ENCODE measurements around the gene DYNLT5. TPM values are rescaled to one million over a fixed set of nuclear protein-coding genes. Genes with fewer than 3 reads are reported as not detected.

Gene DYNLT5
- total RNA-seq (not detected), polyA plus RNA-seq (not detected)

- Histone ChIP-seq H3K36me3 (ENCODE audit: insufficient read depth, low read length) (no peaks in the 10 kb centered on the region), H3K4me1 (ENCODE audit: insufficient read depth, low read length) (no peaks in the 10 kb centered on the region), H3K27ac (ENCODE audit: low read depth, low read length) (no peak within 1 kb of the TSS), H3K9me3 (ENCODE audit: low read length) (no peaks in the 10 kb centered on the region), H3K4me3 (ENCODE audit: low read length) (no peak within 1 kb of the TSS), H3K27me3 (ENCODE audit: insufficient read depth, low read length, poor library complexity, severe bottlenecking) (peaks cover 17% of the 10 kb centered on the region)
- Mint-ChIP-seq H3K27me3 (peaks cover 20 to 69% of the 10 kb centered on the region in 2 donors), H3K4me1 (peaks cover 8 to 14% (median 14%) of the 10 kb centered on the region in 3 donors), H3K27ac (peak within 1 kb of the TSS in 2 of 8 donors; percentile 26 to 72), H3K36me3 (peaks cover 0 to 3% (median 0%) of the 10 kb centered on the region in 3 donors), H3K9me3 (no peaks in the 10 kb centered on the region), H3K4me3 (peak within 1 kb of the TSS in 5 of 7 donors; percentile 18 to 62 (median 24))
- DNase-seq: no peak
- POLR2A ChIA-PET: no interaction called here
- CTCF ChIA-PET: interaction anchor here (0.6 kb wide), 1 partner anchor 14 kb away, joined by 3 read pairs; no protein-coding TSS in a partner anchor
Measured at GRCh38 chr1:66752000-66752592, at the start of gene DYNLT5. DYNLT5 (plus strand) TSS chr1:66752459; CDS start chr1:66754659, 2,200 bp downstream.

DNA sequence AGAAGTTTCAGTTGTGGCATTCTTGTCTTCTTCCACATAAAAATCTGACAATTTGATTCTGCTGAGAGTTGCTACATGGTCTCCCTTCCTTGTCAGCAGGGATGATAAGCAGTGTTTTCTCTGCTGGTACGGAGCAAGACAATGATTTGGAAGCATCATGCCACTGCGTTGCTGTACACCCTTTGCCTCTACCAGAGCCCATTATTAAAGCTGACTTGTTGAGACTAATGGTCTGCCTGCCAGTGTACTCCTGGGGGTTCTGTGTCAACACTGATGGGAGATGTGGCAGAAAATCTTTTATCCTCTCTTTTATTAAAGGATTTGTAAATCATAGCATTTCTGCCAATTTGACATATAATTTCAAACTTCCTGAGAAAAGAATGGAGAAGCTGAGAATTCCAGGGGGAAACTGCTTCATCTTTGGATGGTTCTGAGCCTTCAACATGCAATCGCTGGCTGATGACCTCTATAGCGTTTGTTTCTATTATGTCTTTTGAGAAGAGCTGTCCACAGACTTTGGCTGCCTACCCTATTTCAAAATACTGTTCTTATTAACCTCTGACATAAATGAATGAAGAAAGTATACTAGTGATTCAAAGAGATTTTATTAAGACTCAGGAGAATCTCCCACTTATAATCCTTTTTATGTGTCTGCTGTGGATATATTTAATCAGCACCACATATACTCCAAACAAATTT is 47.9 kb upstream of the DYNLT5 start:
- no peaks in the 10 kb centered on the region for H3K36me3 ChIP-seq (ENCODE audit: insufficient read depth, low read length)
- Mint-ChIP-seq H3K4me1 (no peaks in the 10 kb centered on the region), H3K27ac (no peak overlapping the region), H3K4me3 (no peak overlapping the region), H3K36me3 (no peaks in the 10 kb centered on the region), H3K9me3 (no peaks in the 10 kb centered on the region), H3K27me3 (peaks cover 11 to 52% of the 10 kb centered on the region in 2 donors)
- H3K27ac ChIP-seq (ENCODE audit: low read depth, low read length): no peak overlapping the region
- no peak for DNase-seq
- CTCF ChIA-PET: no interaction called here
- POLR2A ChIA-PET: interaction anchor here (0.7 kb wide), 1 partner anchor 931 kb away, joined by 4 read pairs; no protein-coding TSS in a partner anchor
- no peaks in the 10 kb centered on the region for H3K9me3 ChIP-seq (ENCODE audit: low read length)
- no peak overlapping the region for H3K4me3 ChIP-seq (ENCODE audit: low read length)
- no peaks in the 10 kb centered on the region for H3K4me1 ChIP-seq (ENCODE audit: insufficient read depth, low read length)
- H3K27me3 ChIP-seq (ENCODE audit: insufficient read depth, low read length, poor library complexity, severe bottlenecking): no peaks in the 10 kb centered on the region

GRCh38 chr1:66705110-66705509 is 47.1 kb upstream of the DYNLT5 start:
- CTCF ChIA-PET: no interaction called here
- Histone ChIP-seq H3K27ac (ENCODE audit: low read depth, low read length) (no peak overlapping the region), H3K4me3 (ENCODE audit: low read length) (no peak overlapping the region), H3K27me3 (ENCODE audit: insufficient read depth, low read length, poor library complexity, severe bottlenecking) (no peaks in the 10 kb centered on the region), H3K36me3 (ENCODE audit: insufficient read depth, low read length) (no peaks in the 10 kb centered on the region), H3K4me1 (ENCODE audit: insufficient read depth, low read length) (no peaks in the 10 kb centered on the region), H3K9me3 (ENCODE audit: low read length) (no peaks in the 10 kb centered on the region)
- DNase-seq: no peak
- no peaks in the 10 kb centered on the region for H3K9me3 Mint-ChIP-seq
- POLR2A ChIA-PET: no interaction called here
- peaks cover 10 to 53% of the 10 kb centered on the region in 2 donors for H3K27me3 Mint-ChIP-seq
- no peak overlapping the region for H3K27ac Mint-ChIP-seq
- no peaks in the 10 kb centered on the region for H3K4me1 Mint-ChIP-seq
- no peaks in the 10 kb centered on the region for H3K36me3 Mint-ChIP-seq
- H3K4me3 Mint-ChIP-seq: no peak overlapping the region

DNA sequence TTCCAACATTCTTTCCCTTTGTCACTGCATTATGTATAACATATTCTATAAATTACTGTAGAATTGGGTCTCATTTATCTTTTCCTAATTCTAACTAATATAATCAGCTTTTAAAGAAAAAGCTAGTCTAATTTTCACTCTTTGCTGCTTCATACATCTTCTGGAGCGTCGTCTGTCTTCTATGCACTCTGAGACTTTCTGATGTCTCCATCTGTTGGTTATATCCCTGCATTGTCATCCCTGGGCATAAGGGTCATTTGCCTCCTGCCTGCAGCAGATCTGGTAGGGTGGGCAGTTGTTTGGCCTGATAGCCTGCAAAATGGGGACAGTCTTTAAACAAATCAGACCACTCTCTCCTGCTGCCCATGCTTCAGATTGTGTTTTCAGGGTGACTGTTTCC is 40.8 kb upstream of the DYNLT5 start:
- Mint-ChIP-seq H3K27me3 (peaks cover 5 to 50% of the 10 kb centered on the region in 2 donors), H3K4me1 (no peaks in the 10 kb centered on the region), H3K36me3 (no peaks in the 10 kb centered on the region), H3K9me3 (no peaks in the 10 kb centered on the region), H3K27ac (no peak overlapping the region), H3K4me3 (no peak overlapping the region)
- no peak overlapping the region for H3K27ac ChIP-seq (ENCODE audit: low read depth, low read length)
- CTCF ChIA-PET: interaction anchor here (1.2 kb wide), 1 partner anchor 14 kb away, joined by 3 read pairs; no protein-coding TSS in a partner anchor
- no peak for DNase-seq
- H3K27me3 ChIP-seq (ENCODE audit: insufficient read depth, low read length, poor library complexity, severe bottlenecking): no peaks in the 10 kb centered on the region
- no peaks in the 10 kb centered on the region for H3K4me1 ChIP-seq (ENCODE audit: insufficient read depth, low read length)
- H3K4me3 ChIP-seq (ENCODE audit: low read length): no peak overlapping the region
- H3K9me3 ChIP-seq (ENCODE audit: low read length): no peaks in the 10 kb centered on the region
- POLR2A ChIA-PET: no interaction called here
- no peaks in the 10 kb centered on the region for H3K36me3 ChIP-seq (ENCODE audit: insufficient read depth, low read length)

DNA sequence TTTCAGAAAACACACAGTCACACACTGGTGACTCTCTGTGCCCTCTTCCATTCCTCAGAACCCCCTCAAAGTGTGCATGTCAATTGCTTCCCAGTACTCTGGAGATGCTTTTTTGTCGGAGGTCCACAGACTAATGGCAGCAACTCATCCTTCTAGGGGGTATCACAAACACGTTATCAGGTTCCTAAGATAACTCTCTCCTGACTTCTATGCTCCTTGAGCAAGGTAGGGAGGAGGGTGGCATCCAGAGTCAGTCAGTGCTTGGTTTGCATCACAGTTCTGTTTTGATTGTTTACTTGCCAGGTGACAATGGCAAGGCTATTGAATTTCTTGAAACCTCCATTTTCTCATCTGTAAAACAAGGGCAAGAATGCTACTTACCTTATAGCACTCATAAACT is 39.4 kb upstream of the DYNLT5 start:
- POLR2A ChIA-PET: no interaction called here

GRCh38 chr1:66723985-66724384 is 28.3 kb upstream of the DYNLT5 start:
- peaks cover 0 to under 1% (median 0%) of the 10 kb centered on the region in 5 donors for H3K9me3 Mint-ChIP-seq
- no peak for DNase-seq
- Histone ChIP-seq H3K4me1 (ENCODE audit: insufficient read depth, low read length) (no peaks in the 10 kb centered on the region), H3K9me3 (ENCODE audit: low read length) (no peaks in the 10 kb centered on the region), H3K36me3 (ENCODE audit: insufficient read depth, low read length) (no peaks in the 10 kb centered on the region), H3K4me3 (ENCODE audit: low read length) (no peak overlapping the region), H3K27ac (ENCODE audit: low read depth, low read length) (no peak overlapping the region), H3K27me3 (ENCODE audit: insufficient read depth, low read length, poor library complexity, severe bottlenecking) (no peaks in the 10 kb centered on the region)
- ChIA-PET POLR2A (no interaction called here), CTCF (no interaction called here)
- no peaks in the 10 kb centered on the region for H3K36me3 Mint-ChIP-seq
- peaks cover under 1 to 5% (median 4%) of the 10 kb centered on the region in 3 donors for H3K4me1 Mint-ChIP-seq
- H3K27me3 Mint-ChIP-seq: peaks cover 9 to 42% of the 10 kb centered on the region in 2 donors
- H3K4me3 Mint-ChIP-seq: no peak overlapping the region
- H3K27ac Mint-ChIP-seq: no peak overlapping the region

More for the DNA sequence above, 39.4 kb upstream of the DYNLT5 start:
- Mint-ChIP-seq H3K4me1 (no peaks in the 10 kb centered on the region), H3K27me3 (peaks cover 3 to 46% of the 10 kb centered on the region in 2 donors), H3K27ac (no peak overlapping the region), H3K9me3 (no peaks in the 10 kb centered on the region), H3K4me3 (no peak overlapping the region), H3K36me3 (no peaks in the 10 kb centered on the region)
- no peak for DNase-seq
- H3K4me1 ChIP-seq (ENCODE audit: insufficient read depth, low read length): no peaks in the 10 kb centered on the region
- no peak overlapping the region for H3K4me3 ChIP-seq (ENCODE audit: low read length)
- CTCF ChIA-PET: no interaction called here
- H3K27ac ChIP-seq (ENCODE audit: low read depth, low read length): no peak overlapping the region
- H3K36me3 ChIP-seq (ENCODE audit: insufficient read depth, low read length): no peaks in the 10 kb centered on the region
- H3K9me3 ChIP-seq (ENCODE audit: low read length): no peaks in the 10 kb centered on the region
- no peaks in the 10 kb centered on the region for H3K27me3 ChIP-seq (ENCODE audit: insufficient read depth, low read length, poor library complexity, severe bottlenecking)

GRCh38 chr1:66725885-66726665 is 26.2 kb upstream of the DYNLT5 start:
- POLR2A ChIA-PET: no interaction called here
- Mint-ChIP-seq H3K4me3 (no peak overlapping the region), H3K27me3 (peaks cover 9 to 38% of the 10 kb centered on the region in 2 donors), H3K9me3 (peaks cover 0 to 2% (median 0%) of the 10 kb centered on the region in 5 donors), H3K4me1 (peaks cover 4 to 9% (median 9%) of the 10 kb centered on the region in 3 donors), H3K36me3 (no peaks in the 10 kb centered on the region), H3K27ac (no peak overlapping the region)
- Histone ChIP-seq H3K4me3 (ENCODE audit: low read length) (no peak overlapping the region), H3K4me1 (ENCODE audit: insufficient read depth, low read length) (no peaks in the 10 kb centered on the region), H3K27ac (ENCODE audit: low read depth, low read length) (no peak overlapping the region), H3K27me3 (ENCODE audit: insufficient read depth, low read length, poor library complexity, severe bottlenecking) (no peaks in the 10 kb centered on the region), H3K36me3 (ENCODE audit: insufficient read depth, low read length) (no peaks in the 10 kb centered on the region), H3K9me3 (ENCODE audit: low read length) (no peaks in the 10 kb centered on the region)
- CTCF ChIA-PET: interaction anchor here (0.8 to 1.4 kb wide), 6 partner anchors 8 to 767 kb away, joined by 3 to 4 read pairs (median 3); no protein-coding TSS in a partner anchor
- peak; percentile 8 to 56 (median 41) for DNase-seq

DNA sequence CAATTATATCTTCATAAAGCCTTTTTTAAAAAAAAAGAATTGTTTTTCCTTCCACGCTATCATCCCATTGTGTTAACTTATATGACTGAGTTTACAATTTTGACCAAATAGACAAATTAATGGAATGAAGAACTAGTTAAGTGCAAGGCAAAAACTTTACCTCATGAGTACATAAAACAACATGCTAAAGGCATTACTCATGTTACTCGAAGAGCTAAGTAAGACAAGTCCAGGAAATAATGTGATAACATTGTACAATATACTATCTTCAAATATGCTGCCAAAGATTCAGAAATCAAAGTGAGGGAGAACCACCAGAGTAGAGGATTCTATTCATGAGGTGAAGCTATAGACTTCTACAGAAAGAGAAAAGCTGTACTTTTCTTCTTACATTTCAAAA is 24.2 kb upstream of the DYNLT5 start:
- ChIA-PET POLR2A (no interaction called here), CTCF (no interaction called here)
- Histone ChIP-seq H3K4me3 (ENCODE audit: low read length) (no peak overlapping the region), H3K27me3 (ENCODE audit: insufficient read depth, low read length, poor library complexity, severe bottlenecking) (no peaks in the 10 kb centered on the region), H3K9me3 (ENCODE audit: low read length) (no peaks in the 10 kb centered on the region), H3K36me3 (ENCODE audit: insufficient read depth, low read length) (no peaks in the 10 kb centered on the region), H3K4me1 (ENCODE audit: insufficient read depth, low read length) (no peaks in the 10 kb centered on the region), H3K27ac (ENCODE audit: low read depth, low read length) (no peak overlapping the region)
- Mint-ChIP-seq H3K4me1 (peaks cover 4 to 9% (median 9%) of the 10 kb centered on the region in 3 donors), H3K36me3 (no peaks in the 10 kb centered on the region), H3K9me3 (peaks cover 0 to 2% (median 0%) of the 10 kb centered on the region in 5 donors), H3K4me3 (no peak overlapping the region), H3K27ac (no peak overlapping the region), H3K27me3 (peaks cover 5 to 25% of the 10 kb centered on the region in 2 donors)
- no peak for DNase-seq

Measured in CD8-positive, alpha-beta memory T cell (primary cell).